SK-N-SH (cell line): Measurements from ENCODE around the gene HAUS6.

Source experiments
- MXI1 ChIP-seq: IDR thresholded peaks from 2 replicates; pipeline ENCODE4 v1.6.1; 2012; ENCODE audit warnings: mild to moderate bottlenecking, low read depth, low read length, improper control_type of control experiment
- NRF1 ChIP-seq: IDR thresholded peaks from 2 replicates; pipeline ENCODE4 v1.6.1; 2012; ENCODE audit warnings: low read depth, mild to moderate bottlenecking, low read length
- SMC3 ChIP-seq: IDR thresholded peaks from 2 replicates; pipeline ENCODE4 v1.6.1; 2012; ENCODE audit warnings: low read depth, low read length, improper control_type of control experiment
- TF ChIP-seq, protein P1 (sequence below): fragments of 200-600 bp; sonication (generic); IDR thresholded peaks from 2 replicates; pipeline ENCODE4 v1.6.1; 2017; ENCODE audit warnings: antibody characterized with exemption, mild to moderate bottlenecking, moderate library complexity
- TF ChIP-seq, protein P2 (sequence below): IDR thresholded peaks from 2 replicates; pipeline ENCODE4 v1.6.1; 2012; ENCODE audit warnings: mild to moderate bottlenecking, low read depth, low read length, moderate library complexity
- TF ChIP-seq, protein P3 (sequence below): IDR thresholded peaks from 2 replicates; pipeline ENCODE4 v1.4.0; 2012; ENCODE audit warnings: low read depth, borderline replicate concordance
- TF ChIP-seq, protein P4 (sequence below): fragments of 150-350 bp; IDR thresholded peaks from 2 replicates; pipeline ENCODE4 v1.6.1; 2016; ENCODE audit warnings: mild to moderate bottlenecking, low read depth, low read length

DNA sequence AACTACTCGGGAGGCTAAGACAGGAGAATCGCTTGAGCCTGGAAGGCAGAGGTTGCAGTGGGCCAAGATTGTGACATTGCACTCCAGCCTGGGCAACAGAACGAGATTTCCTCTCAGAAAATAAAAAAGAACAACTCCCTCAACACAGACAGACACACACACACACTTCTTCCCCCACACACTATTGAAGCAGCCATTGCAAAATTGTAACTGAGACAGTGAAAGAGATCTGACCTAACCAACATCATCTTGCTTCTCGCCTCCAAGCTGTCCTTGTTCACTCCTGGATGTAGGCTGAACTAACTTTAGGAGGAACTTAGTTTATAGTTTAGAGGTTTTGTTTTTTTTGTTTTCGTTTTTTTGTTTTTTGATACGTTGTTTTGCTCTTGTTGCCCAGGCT lies 37.6 kb upstream of the HAUS6 start:
- TF ChIP-seq, protein P1, sequence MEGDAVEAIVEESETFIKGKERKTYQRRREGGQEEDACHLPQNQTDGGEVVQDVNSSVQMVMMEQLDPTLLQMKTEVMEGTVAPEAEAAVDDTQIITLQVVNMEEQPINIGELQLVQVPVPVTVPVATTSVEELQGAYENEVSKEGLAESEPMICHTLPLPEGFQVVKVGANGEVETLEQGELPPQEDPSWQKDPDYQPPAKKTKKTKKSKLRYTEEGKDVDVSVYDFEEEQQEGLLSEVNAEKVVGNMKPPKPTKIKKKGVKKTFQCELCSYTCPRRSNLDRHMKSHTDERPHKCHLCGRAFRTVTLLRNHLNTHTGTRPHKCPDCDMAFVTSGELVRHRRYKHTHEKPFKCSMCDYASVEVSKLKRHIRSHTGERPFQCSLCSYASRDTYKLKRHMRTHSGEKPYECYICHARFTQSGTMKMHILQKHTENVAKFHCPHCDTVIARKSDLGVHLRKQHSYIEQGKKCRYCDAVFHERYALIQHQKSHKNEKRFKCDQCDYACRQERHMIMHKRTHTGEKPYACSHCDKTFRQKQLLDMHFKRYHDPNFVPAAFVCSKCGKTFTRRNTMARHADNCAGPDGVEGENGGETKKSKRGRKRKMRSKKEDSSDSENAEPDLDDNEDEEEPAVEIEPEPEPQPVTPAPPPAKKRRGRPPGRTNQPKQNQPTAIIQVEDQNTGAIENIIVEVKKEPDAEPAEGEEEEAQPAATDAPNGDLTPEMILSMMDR = no peak
- no peak for TF ChIP-seq NRF1
- TF ChIP-seq MXI1 = no peak
- TF ChIP-seq SMC3 = no peak
- TF ChIP-seq, protein P2, sequence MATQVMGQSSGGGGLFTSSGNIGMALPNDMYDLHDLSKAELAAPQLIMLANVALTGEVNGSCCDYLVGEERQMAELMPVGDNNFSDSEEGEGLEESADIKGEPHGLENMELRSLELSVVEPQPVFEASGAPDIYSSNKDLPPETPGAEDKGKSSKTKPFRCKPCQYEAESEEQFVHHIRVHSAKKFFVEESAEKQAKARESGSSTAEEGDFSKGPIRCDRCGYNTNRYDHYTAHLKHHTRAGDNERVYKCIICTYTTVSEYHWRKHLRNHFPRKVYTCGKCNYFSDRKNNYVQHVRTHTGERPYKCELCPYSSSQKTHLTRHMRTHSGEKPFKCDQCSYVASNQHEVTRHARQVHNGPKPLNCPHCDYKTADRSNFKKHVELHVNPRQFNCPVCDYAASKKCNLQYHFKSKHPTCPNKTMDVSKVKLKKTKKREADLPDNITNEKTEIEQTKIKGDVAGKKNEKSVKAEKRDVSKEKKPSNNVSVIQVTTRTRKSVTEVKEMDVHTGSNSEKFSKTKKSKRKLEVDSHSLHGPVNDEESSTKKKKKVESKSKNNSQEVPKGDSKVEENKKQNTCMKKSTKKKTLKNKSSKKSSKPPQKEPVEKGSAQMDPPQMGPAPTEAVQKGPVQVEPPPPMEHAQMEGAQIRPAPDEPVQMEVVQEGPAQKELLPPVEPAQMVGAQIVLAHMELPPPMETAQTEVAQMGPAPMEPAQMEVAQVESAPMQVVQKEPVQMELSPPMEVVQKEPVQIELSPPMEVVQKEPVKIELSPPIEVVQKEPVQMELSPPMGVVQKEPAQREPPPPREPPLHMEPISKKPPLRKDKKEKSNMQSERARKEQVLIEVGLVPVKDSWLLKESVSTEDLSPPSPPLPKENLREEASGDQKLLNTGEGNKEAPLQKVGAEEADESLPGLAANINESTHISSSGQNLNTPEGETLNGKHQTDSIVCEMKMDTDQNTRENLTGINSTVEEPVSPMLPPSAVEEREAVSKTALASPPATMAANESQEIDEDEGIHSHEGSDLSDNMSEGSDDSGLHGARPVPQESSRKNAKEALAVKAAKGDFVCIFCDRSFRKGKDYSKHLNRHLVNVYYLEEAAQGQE = no peak
- TF ChIP-seq, protein P3, sequence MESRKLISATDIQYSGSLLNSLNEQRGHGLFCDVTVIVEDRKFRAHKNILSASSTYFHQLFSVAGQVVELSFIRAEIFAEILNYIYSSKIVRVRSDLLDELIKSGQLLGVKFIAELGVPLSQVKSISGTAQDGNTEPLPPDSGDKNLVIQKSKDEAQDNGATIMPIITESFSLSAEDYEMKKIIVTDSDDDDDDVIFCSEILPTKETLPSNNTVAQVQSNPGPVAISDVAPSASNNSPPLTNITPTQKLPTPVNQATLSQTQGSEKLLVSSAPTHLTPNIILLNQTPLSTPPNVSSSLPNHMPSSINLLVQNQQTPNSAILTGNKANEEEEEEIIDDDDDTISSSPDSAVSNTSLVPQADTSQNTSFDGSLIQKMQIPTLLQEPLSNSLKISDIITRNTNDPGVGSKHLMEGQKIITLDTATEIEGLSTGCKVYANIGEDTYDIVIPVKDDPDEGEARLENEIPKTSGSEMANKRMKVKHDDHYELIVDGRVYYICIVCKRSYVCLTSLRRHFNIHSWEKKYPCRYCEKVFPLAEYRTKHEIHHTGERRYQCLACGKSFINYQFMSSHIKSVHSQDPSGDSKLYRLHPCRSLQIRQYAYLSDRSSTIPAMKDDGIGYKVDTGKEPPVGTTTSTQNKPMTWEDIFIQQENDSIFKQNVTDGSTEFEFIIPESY = no peak
- TF ChIP-seq, protein P4, sequence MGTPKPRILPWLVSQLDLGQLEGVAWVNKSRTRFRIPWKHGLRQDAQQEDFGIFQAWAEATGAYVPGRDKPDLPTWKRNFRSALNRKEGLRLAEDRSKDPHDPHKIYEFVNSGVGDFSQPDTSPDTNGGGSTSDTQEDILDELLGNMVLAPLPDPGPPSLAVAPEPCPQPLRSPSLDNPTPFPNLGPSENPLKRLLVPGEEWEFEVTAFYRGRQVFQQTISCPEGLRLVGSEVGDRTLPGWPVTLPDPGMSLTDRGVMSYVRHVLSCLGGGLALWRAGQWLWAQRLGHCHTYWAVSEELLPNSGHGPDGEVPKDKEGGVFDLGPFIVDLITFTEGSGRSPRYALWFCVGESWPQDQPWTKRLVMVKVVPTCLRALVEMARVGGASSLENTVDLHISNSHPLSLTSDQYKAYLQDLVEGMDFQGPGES = no peak
